Caco-2 (cell line): Measurements from ENCODE around the gene IMMP1L. TPM values are rescaled to one million over a fixed set of nuclear protein-coding genes. Genes with fewer than 3 reads are reported as not detected.

ENCODE experiments used
- BruUV-seq: library from RNA; stranded (reverse); fragments of 400-500 nt; replicated peaks from 2 replicates; lab custom pipeline; 2021; lab: Mats Ljungman, UMichigan
- CTCF ChIA-PET: fragments of 300-600 bp; sonication (Branson Sonifier 250); formaldehyde crosslinking; loops from one replicate; lab custom pipeline; 2022; ENCODE audit warnings: antibody characterized with exemption; lab: Charles Lee
- POLR2A ChIA-PET: fragments of 300-600 bp; sonication (Branson Sonifier 250); formaldehyde crosslinking; loops from one replicate; lab custom pipeline; 2022; ENCODE audit warnings: antibody characterized with exemption; lab: Charles Lee
- DNase-seq, 2 experiments: peaks; one replicate each; pipeline versions ENCODE4 v3.0.0 to v3.0.0-alpha.2; 2020 to 2022
- H3K27me3 ChIP-seq: replicated peaks from 2 replicates; pipeline ENCODE4 v1.6.0; 2011; ENCODE audit warnings: low read length; ENCODE audit not compliant: control insufficient read depth, insufficient read depth
- H3K36me3 ChIP-seq: 2 replicates; pipeline ENCODE4 v1.5.1; 2011; ENCODE audit warnings: low read length; ENCODE audit not compliant: control insufficient read depth, insufficient read depth
- H3K4me1 ChIP-seq: fragments of 250-450 bp; sonication (Bioruptor Pico); 2 replicates; pipeline ENCODE4 v1.5.1; 2020; ENCODE audit warnings: mild to moderate bottlenecking
- H3K4me3 ChIP-seq: 2 replicates; pipeline ENCODE4 v1.5.1; 2011; ENCODE audit warnings: low read depth, mild to moderate bottlenecking, control low read depth, low read length
- H3K9me3 ChIP-seq: fragments of 250-450 bp; sonication (Bioruptor Pico); 2 replicates; pipeline ENCODE4 v1.5.1; 2020; ENCODE audit warnings: mild to moderate bottlenecking, moderate library complexity
- H3K27ac Mint-ChIP-seq: one replicate; pipeline ENCODE4 v1.8.0; 2022; ENCODE audit warnings: mixed read lengths; ENCODE audit not compliant: unreplicated experiment
- H3K27me3 Mint-ChIP-seq: one replicate; pipeline ENCODE4 v1.8.0; 2022; ENCODE audit warnings: mixed read lengths; ENCODE audit not compliant: insufficient read depth, unreplicated experiment
- H3K36me3 Mint-ChIP-seq: one replicate; pipeline ENCODE4 v1.8.0; 2022; ENCODE audit warnings: mild to moderate bottlenecking, mixed read lengths; ENCODE audit not compliant: insufficient read depth, unreplicated experiment
- H3K4me1 Mint-ChIP-seq: one replicate; pipeline ENCODE4 v1.8.0; 2022; ENCODE audit warnings: low read depth, mixed read lengths; ENCODE audit not compliant: unreplicated experiment
- H3K4me3 Mint-ChIP-seq: one replicate; pipeline ENCODE4 v1.8.0; 2022; ENCODE audit warnings: mild to moderate bottlenecking, moderate library complexity, mixed read lengths; ENCODE audit not compliant: unreplicated experiment
- H3K9me3 Mint-ChIP-seq: one replicate; pipeline ENCODE4 v1.8.0; 2022; ENCODE audit warnings: mixed read lengths; ENCODE audit not compliant: unreplicated experiment
- CTCF ChIP-seq, 2 experiments: fragments of 200-600 bp in 1 of 2; IDR thresholded peaks; 1 replicate in 1 of 2; 2 replicates in 1 of 2; pipeline versions ENCODE4 v1.5.1 to v1.8.0; 2011 to 2022; ENCODE audit warnings: antibody characterized with exemption in 1 of 2, control low read depth in 1 of 2, inconsistent platforms in 1 of 2, low read depth in 1 of 2, low read length in 1 of 2, mild to moderate bottlenecking in 1 of 2, moderate library complexity in 1 of 2; ENCODE audit not compliant: insufficient read depth in 1 of 2, severe bottlenecking in 1 of 2, unreplicated experiment in 1 of 2
- intact Hi-C: fragments of 100-400 bp; cut with micrococcal nuclease; formaldehyde crosslinking; loops from one replicate; pipeline ENCODE4 v1.10.0; 2022; ENCODE audit not compliant: unreplicated experiment
- total RNA-seq: library from RNA; stranded (reverse); gene quantifications from 2 replicates; pipeline ENCODE4 v1.2.3, GENCODE V29; 2022

Gene IMMP1L
- total RNA-seq, 1 experiment from 2014 or later, result 40.1 TPM

GRCh38 chr11:31445621-31446020, 63.8 kb downstream of the IMMP1L start:
- no peak for TF ChIP-seq CTCF (IDR thresholded peaks at IDR 0.05; ENCODE audit: insufficient read depth in 1 of 2, low read depth in 1 of 2, low read length in 1 of 2, severe bottlenecking in 1 of 2, unreplicated experiment in 1 of 2)
- Mint-ChIP-seq H3K27ac (no peak overlapping the region), H3K27me3 (no peaks in the 10 kb centered on the region), H3K4me3 (no peak overlapping the region), H3K4me1 (peaks cover 7% of the 10 kb centered on the region), H3K36me3 (no peaks in the 10 kb centered on the region), H3K9me3 (no peaks in the 10 kb centered on the region)
- H3K4me3 ChIP-seq, result no peak overlapping the region
- DNase-seq, result no peak
- H3K36me3 ChIP-seq, result no peaks in the 10 kb centered on the region
- POLR2A ChIA-PET, result no interaction called here
- H3K4me1 ChIP-seq, result no peaks in the 10 kb centered on the region
- H3K27me3 ChIP-seq, result no peaks in the 10 kb centered on the region
- CTCF ChIA-PET, result no interaction called here
- intact Hi-C loops, result no loop called here
- BruUV-seq, result no TSS peak
- H3K9me3 ChIP-seq, result no peaks in the 10 kb centered on the region

- Mint-ChIP-seq H3K9me3 (no peaks in the 10 kb centered on the region), H3K4me3 (no peak overlapping the region), H3K27ac (no peak overlapping the region), H3K27me3 (no peaks in the 10 kb centered on the region), H3K4me1 (peaks cover 7% of the 10 kb centered on the region), H3K36me3 (no peaks in the 10 kb centered on the region)
- no TSS peak for BruUV-seq
- Histone ChIP-seq H3K4me3 (no peak overlapping the region), H3K36me3 (no peaks in the 10 kb centered on the region), H3K4me1 (no peaks in the 10 kb centered on the region), H3K9me3 (no peaks in the 10 kb centered on the region), H3K27me3 (no peaks in the 10 kb centered on the region)
- CTCF ChIA-PET, result no interaction called here
- DNase-seq, result no peak
- no peak for TF ChIP-seq CTCF (IDR thresholded peaks at IDR 0.05; ENCODE audit: insufficient read depth in 1 of 2, low read depth in 1 of 2, low read length in 1 of 2, severe bottlenecking in 1 of 2, unreplicated experiment in 1 of 2)
- POLR2A ChIA-PET, result no interaction called here
- intact Hi-C loops, result no loop called here
Observed at GRCh38 chr11:31443802-31444201, 65.6 kb downstream of the IMMP1L start.

- Mint-ChIP-seq H3K9me3 (no peaks in the 10 kb centered on the region), H3K27ac (no peak overlapping the region), H3K4me1 (peaks cover 7% of the 10 kb centered on the region), H3K36me3 (no peaks in the 10 kb centered on the region), H3K27me3 (no peaks in the 10 kb centered on the region), H3K4me3 (no peak overlapping the region)
- H3K4me1 ChIP-seq, result no peaks in the 10 kb centered on the region
- intact Hi-C loops, result no loop called here
- no peak overlapping the region for H3K4me3 ChIP-seq
- no peaks in the 10 kb centered on the region for H3K27me3 ChIP-seq
- no peaks in the 10 kb centered on the region for H3K36me3 ChIP-seq
- H3K9me3 ChIP-seq, result no peaks in the 10 kb centered on the region
- no TSS peak for BruUV-seq
- CTCF ChIA-PET, result no interaction called here
- TF ChIP-seq CTCF (IDR thresholded peaks at IDR 0.05; ENCODE audit: insufficient read depth in 1 of 2, low read depth in 1 of 2, low read length in 1 of 2, severe bottlenecking in 1 of 2, unreplicated experiment in 1 of 2), result no peak
- no peak for DNase-seq
- POLR2A ChIA-PET, result no interaction called here
Observed at GRCh38 chr11:31442086-31442485, 67.3 kb downstream of the IMMP1L start.
